Cardiac muscle cell (in vitro differentiated cells and primary cell): ENCODE data around the gene JOSD2. TPM values are rescaled to one million over a fixed set of nuclear protein-coding genes. Genes with fewer than 3 reads are reported as not detected.

ENCODE experiments used
- DNase-seq, 2 donors: peaks; one replicate each; pipeline versions ENCODE4 v3.0.0 to v3.0.0-alpha.2; 2010 to 2017; ENCODE audit warnings: low read depth in 1 of 2, low spot score in 1 of 2
- H3K27ac ChIP-seq: fragments of 200-600 bp; sonication (generic); 2 replicates; pipeline ENCODE4 v1.5.1; 2016
- H3K27me3 ChIP-seq: fragments of 200-600 bp; sonication (generic); 2 replicates; pipeline ENCODE4 v1.6.0; 2016; ENCODE audit warnings: control low read depth
- H3K36me3 ChIP-seq: fragments of 200-600 bp; sonication (generic); 2 replicates; pipeline ENCODE4 v1.5.1; 2016; ENCODE audit warnings: control low read depth
- H3K4me1 ChIP-seq: fragments of 200-600 bp; sonication (generic); 2 replicates; pipeline ENCODE4 v1.8.1; 2017; ENCODE audit warnings: low read depth, mild to moderate bottlenecking, mixed run types
- H3K4me3 ChIP-seq: fragments of 200-600 bp; sonication (generic); 2 replicates; pipeline ENCODE4 v1.5.1; 2016; ENCODE audit warnings: mild to moderate bottlenecking
- H3K9me3 ChIP-seq: fragments of 200-600 bp; sonication (generic); 2 replicates; pipeline ENCODE4 v1.5.1; 2017; ENCODE audit warnings: low read depth, mild to moderate bottlenecking, control low read depth
- polyA plus RNA-seq: library from polyadenylated mRNA; unstranded; fragments of >200 nt; fragmentation: Nextera tagmentation; extraction: Ambion mirVana; gene quantifications from 2 replicates; pipeline ENCODE4 v1.2.1, GENCODE V29; 2016
- total RNA-seq: library from RNA; depleted of rRNA; stranded (reverse); fragments of >200 nt; gene quantifications from 2 replicates; pipeline ENCODE4 v1.2.3, GENCODE V29; 2016
- TF ChIP-seq, protein P1 (sequence below): IDR thresholded peaks from 2 replicates; pipeline ENCODE4 v1.5.1; 2012; ENCODE audit warnings: low read depth, mild to moderate bottlenecking, low read length

JOSD2 gene
- total and polyA plus RNA-seq, 2 experiments from 2014 or later: 21.4 to 44.8 TPM

DNA sequence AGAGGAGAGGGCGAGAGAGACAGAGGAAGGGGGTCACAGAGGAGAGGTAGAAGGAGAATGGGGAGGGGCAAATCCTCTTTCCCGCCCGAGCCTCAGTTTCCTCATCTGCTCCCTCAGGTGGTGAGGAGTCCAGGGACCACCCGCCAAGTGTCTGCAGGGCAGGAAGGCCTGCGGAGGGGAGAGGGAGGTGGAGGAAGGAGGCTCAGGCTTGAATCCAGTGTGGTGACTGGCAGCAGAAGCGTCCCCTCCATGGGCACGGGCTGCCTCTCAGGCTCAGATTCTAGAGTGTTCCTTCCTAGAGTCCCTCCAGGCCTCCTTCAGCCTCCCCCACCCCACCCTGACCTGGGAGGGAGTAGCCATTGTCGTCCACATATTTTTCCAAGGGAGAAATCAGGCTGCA lies 17.8 kb downstream of the JOSD2 start:
- Histone ChIP-seq H3K27me3 (no peaks in the 10 kb centered on the region), H3K27ac (peak overlapping the region; percentile 80), H3K9me3 (no peaks in the 10 kb centered on the region), H3K4me1 (peaks cover 10% of the 10 kb centered on the region), H3K4me3 (peak overlapping the region; percentile 14), H3K36me3 (peaks cover 27% of the 10 kb centered on the region)
- TF ChIP-seq, protein P1, sequence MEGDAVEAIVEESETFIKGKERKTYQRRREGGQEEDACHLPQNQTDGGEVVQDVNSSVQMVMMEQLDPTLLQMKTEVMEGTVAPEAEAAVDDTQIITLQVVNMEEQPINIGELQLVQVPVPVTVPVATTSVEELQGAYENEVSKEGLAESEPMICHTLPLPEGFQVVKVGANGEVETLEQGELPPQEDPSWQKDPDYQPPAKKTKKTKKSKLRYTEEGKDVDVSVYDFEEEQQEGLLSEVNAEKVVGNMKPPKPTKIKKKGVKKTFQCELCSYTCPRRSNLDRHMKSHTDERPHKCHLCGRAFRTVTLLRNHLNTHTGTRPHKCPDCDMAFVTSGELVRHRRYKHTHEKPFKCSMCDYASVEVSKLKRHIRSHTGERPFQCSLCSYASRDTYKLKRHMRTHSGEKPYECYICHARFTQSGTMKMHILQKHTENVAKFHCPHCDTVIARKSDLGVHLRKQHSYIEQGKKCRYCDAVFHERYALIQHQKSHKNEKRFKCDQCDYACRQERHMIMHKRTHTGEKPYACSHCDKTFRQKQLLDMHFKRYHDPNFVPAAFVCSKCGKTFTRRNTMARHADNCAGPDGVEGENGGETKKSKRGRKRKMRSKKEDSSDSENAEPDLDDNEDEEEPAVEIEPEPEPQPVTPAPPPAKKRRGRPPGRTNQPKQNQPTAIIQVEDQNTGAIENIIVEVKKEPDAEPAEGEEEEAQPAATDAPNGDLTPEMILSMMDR: no peak
- DNase-seq: peak in 1 of 2 donors; percentile 36

DNA sequence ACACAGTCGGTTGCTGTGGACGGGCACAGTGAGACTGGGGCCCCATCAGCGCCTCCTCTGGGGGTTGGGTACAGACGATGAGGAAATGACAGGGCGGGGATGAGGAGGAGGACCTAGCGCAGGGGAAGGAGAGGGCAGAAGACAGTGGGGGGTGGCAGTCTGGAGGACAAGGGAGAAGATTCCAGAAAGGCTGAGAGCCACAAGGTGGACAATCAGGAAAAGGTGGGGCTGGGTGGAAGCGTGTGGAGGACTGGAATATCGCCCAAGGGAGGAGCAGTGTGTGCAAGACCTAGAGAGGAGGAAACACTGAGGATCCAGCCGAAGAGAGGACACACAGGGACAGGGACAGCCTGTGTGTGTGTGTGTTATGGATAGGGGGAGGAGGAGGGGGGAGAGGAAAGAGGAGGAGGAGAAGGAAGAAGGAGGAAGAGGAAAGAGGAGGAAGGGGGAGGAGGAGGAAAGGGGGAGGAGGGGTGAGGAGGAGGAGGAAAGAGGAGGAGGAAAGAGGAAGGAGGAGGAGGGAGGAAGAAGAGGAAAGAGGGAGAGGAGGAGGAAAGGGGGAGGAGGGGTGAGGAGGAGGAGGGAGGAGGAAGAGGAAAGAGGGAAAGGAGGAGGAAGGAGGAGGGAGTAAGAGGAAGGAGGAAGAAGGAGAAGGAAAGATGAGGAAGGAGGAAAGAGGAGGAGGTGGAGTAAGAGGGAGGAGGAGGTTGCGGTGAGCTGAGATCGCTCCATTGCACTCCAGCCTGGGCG lies 18.5 kb downstream of the JOSD2 start:
- peaks cover 27% of the 10 kb centered on the region for H3K36me3 ChIP-seq
- peak overlapping the region; percentile 81 for H3K27ac ChIP-seq
- DNase-seq: peak in 1 of 2 donors; percentile 38
- no peaks in the 10 kb centered on the region for H3K27me3 ChIP-seq
- H3K9me3 ChIP-seq: no peaks in the 10 kb centered on the region
- H3K4me3 ChIP-seq: peak overlapping the region; percentile 18
- H3K4me1 ChIP-seq: peaks cover 10% of the 10 kb centered on the region
- TF ChIP-seq, protein P1: no peak

DNA sequence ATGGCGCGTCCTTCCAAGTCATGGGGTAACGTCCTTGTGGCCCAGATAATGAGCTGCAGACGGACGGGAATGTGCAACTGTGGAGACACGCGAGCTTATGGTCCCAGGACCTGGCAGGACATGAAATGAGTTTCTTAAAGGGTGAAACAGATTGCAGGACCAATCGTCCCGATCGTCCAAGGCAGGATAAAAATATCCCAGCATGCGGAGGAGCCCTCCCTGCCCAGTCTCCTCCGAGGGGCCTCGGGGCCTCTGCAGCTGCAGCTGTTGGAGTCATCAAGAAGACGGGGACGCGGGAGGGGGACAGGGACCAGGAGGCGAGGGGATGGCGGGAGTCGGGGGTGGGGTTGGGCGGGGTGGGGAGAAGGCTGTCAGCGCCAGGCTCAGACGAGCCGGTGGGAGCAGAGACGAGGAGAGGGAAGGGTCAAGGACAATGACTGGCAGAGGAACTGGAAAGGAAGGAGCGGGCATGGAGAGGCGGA lies 20.0 kb downstream of the JOSD2 start:
- no peaks in the 10 kb centered on the region for H3K9me3 ChIP-seq
- H3K4me1 ChIP-seq: peaks cover 10% of the 10 kb centered on the region
- TF ChIP-seq, protein P1: no peak
- H3K27me3 ChIP-seq: no peaks in the 10 kb centered on the region
- no peak for DNase-seq
- H3K36me3 ChIP-seq: peaks cover 22% of the 10 kb centered on the region
- peak overlapping the region; percentile 81 for H3K27ac ChIP-seq
- H3K4me3 ChIP-seq: peak overlapping the region; percentile 18

DNA sequence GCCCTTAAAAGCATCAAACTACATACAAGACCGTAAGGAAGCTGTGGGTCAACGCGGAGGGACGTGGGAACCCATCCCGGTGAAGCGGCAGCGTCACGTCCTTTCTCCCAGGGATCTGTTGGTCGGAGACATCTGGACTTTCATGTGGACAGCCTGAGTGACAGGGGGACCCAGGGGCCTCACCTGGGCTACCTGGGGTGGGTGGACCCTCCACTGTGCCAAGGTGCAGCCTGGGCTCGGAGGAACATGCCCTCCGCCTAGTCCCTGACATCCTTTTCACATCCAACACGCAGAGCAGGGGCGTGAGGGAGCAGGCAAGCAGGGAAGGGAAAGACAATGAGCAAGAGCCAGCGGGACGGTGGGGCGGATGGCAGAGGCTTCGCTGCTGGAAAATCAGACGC lies 20.6 kb downstream of the JOSD2 start:
- no peak overlapping the region for H3K4me3 ChIP-seq
- no peaks in the 10 kb centered on the region for H3K9me3 ChIP-seq
- H3K4me1 ChIP-seq: peaks cover 10% of the 10 kb centered on the region
- no peak for DNase-seq
- H3K36me3 ChIP-seq: peaks cover 22% of the 10 kb centered on the region
- H3K27ac ChIP-seq: peak overlapping the region; percentile 81
- TF ChIP-seq, protein P1: no peak
- no peaks in the 10 kb centered on the region for H3K27me3 ChIP-seq

DNA sequence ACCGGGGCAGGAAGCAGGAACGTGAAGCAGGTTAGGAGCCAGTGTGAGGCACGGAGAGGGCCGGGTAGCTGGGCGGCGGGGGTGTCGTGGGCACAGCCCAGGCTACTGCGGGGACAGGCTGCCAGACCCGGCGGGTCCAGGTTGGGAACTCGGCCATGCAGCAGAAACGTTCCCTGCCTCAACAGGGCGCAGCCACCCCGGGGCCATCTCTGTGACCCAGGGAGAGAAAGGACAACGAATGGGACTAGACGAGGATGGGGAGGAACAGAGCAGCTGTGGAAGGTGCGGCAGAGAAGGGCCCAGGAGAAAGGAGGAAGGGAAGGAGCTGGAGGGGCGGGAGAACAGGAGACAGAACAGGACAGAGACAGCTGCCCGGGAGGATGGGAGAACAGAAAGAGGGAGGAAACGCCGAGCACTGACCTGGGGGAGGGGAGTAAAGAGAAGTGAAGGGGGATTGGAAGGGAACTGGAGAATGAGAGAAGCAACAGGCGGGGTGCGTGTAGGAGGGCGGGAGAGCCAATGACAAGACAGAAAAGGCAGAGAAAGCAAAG lies 21.5 kb downstream of the JOSD2 start:
- H3K9me3 ChIP-seq: no peaks in the 10 kb centered on the region
- H3K4me3 ChIP-seq: no peak overlapping the region
- peaks cover 18% of the 10 kb centered on the region for H3K36me3 ChIP-seq
- no peak for DNase-seq
- peaks cover 10% of the 10 kb centered on the region for H3K4me1 ChIP-seq
- TF ChIP-seq, protein P1: no peak
- H3K27ac ChIP-seq: peak overlapping the region; percentile 81
- no peaks in the 10 kb centered on the region for H3K27me3 ChIP-seq
